Stimulated activated CD4-positive, alpha-beta T cell treated with anti-CD3 and anti-CD28 coated beads, Interleukin-2, amount 100 ng/mL, for 24 hours (primary cell): ENCODE results near the gene CEMIP.

ENCODE experiments used
- DNase-seq, 2 donors: peaks; one replicate each; pipeline ENCODE4 v3.0.0-alpha.2; 2020

Gene CEMIP

DNA sequence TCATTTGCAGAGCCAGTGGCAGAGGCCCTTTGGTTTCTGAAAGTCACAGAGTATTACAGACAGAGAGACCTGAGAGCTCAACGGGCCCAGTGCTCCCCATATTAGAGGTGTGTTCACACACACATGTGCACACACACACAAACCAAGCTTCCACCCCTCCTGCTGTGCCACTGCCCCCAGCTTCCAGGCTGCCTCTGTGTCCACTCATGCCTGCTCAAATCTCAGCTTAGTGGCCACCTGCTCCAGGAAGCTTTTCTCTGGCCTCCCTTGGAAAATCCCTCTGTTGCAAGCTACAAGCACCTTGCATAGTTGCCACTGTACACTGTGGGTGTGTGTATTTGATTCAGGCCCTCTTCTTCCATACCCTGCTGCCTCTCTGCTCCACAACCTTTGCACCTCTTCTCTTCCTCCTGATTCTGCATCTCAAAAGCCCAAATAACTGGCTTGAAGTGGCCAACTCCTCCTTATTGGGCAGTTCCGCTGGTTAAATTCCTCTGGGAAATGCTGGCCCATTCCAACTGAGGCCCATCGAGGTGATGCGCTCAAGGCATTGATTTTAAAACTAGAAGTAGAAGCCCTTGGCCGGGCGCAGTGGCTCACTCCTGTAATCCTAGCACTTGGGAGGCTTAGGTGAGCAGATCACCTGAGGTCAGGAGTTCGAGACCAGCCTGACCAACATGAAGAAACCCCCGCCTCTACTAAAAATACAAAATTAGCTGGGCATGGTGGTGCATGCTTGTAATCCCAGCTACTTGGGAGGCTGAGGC lies 187.4 kb downstream of the CEMIP start:
- DNase-seq: no peak

DNA sequence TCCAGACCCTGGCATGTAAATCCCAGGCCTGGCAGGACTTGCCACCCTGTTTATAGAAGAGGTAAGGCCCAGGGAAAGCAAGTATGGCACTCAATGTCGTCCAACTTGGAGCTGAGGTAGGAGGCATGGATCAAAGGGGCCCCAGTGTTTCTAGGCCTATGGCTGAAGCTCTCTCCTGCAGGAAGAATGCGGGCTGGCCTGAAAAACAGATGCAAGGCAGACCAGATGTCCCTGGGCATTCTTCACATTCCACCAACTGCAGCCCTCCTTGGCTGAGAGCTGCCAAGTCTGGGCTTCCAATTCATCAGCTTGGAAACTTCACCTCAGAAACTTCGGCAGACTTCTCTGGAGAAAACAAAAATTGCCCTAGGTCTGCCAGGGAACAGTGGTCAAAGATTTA lies 188.3 kb downstream of the CEMIP start:
- DNase-seq: no peak

- no peak for DNase-seq
Measured at GRCh38 chr15:80967991-80968510, 188.9 kb downstream of the CEMIP start.

GRCh38 chr15:80969316-80969715 lies 190.1 kb downstream of the CEMIP start:
- DNase-seq: no peak

- peak; percentile 64 to 73 for DNase-seq
Measured at GRCh38 chr15:80970018-80970657, 191.0 kb downstream of the CEMIP start.

- DNase-seq: no peak
Measured at GRCh38 chr15:80970658-80971057, 191.5 kb downstream of the CEMIP start.

- no peak for DNase-seq
Measured at GRCh38 chr15:80971143-80971542, 192.0 kb downstream of the CEMIP start.

DNA sequence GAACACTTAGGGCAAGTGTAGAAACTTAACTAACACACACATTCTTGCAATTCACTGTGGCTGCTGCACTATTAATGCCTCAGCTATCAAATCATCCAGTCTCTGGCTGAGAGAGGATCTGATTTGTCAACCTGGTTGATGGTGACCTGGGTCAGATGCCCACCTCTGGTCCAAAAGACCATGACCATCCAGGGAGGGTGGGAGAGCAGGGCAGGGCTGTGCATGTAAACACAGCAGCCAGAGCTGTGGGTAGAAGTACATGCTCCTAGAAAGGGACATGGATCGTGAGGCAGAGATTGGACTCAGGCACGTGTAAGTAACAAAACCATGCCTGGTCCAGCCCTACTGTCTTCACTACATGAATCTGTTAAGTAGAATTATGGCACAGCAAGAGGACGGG lies 193.1 kb downstream of the CEMIP start:
- DNase-seq: no peak

GRCh38 chr15:80974914-80975313 lies 195.7 kb downstream of the CEMIP start:
- peak in 1 of 2 donors; percentile 14 for DNase-seq

GRCh38 chr15:80976851-80977250 lies 197.7 kb downstream of the CEMIP start:
- no peak for DNase-seq

DNA sequence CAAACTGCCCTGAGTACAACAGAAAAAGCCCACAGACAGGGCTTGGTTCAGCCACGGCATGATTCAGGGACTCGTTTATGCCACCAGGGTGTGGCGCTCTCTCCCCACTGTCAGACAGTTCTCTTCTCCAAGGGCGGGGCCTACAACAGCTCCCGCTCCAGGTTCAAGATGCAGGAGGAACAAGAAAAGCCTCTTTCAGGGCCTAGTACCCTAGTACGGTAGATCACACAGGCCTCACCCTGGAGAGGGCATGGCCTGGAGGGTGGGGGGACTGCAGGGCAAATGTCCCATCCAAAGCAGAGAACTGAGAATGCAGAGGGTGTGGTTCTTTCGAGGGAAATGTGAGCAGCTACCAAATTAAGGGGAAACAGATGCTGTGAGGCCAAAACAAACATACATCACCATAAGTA lies 198.5 kb downstream of the CEMIP start:
- DNase-seq: peak; percentile 38 to 43

GRCh38 chr15:80978685-80979329 lies 199.6 kb downstream of the CEMIP start:
- no peak for DNase-seq

DNA sequence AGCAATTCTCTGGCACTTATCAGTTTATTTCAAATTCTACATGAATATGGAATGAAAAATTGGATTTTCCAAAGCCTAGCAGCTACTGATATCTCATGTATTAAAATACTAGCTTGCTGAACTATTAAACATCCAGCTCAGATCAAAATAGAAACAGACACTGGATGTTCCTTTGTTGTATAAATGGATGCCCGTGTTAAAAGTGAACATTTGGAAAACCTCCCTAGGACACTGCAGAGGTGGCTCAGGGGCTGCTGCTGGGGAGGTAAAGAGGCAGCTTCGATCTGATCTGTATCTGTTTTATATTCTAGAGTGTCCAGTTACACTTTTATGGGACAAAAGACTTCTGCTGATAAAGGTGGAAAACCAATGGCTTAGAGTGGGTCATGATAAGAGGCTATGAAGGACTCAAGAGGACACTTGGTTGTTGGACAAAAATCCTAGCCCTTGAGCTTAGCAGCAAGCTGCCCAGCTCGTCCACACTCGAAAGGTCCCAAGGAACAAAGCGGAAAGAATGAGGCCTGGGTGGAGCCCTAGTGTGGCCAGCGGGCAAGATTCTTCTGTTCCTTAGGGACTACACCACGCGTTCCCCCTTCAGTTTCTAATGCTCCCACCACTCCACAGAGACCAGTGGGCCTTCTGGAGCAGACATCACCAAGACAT lies 200.5 kb downstream of the CEMIP start:
- no peak for DNase-seq

DNA sequence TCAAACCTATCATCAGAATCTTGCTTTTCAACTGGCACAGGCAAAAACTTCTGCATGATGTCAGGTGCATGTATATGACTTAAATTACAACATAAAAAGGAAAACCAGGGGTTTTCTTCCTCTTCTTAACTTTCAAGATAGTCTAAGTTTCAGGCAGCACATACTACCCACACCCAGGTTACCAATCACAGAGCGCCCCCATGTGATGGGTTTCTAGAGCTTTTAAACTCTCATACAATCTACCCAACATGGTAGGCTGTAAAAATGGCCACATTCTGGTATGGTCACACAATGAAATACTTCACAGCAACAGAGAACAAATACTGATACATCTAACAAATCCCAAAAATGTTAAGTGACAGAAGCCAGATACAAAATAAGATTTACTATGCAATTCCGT lies 203.0 kb downstream of the CEMIP start:
- DNase-seq: no peak

DNA sequence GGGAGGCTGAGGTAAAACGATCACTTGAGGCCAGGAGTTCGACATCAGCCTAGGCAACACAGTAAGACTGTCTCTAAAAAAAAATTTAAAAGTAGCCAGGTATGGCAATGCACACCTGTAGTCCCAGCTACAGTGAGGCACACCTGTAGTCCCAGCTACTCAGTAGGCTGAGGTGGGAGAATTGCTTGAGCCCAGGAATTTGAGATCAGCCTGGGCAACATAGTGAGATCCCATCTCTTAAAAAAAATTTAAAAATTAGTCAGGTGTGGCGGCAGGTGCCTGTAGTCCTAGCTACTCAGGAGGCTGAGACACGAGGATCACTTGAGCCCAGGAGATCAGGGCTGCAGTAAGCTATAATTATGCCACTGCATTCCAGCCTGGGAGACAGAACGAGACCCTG lies 203.7 kb downstream of the CEMIP start:
- DNase-seq: no peak

DNA sequence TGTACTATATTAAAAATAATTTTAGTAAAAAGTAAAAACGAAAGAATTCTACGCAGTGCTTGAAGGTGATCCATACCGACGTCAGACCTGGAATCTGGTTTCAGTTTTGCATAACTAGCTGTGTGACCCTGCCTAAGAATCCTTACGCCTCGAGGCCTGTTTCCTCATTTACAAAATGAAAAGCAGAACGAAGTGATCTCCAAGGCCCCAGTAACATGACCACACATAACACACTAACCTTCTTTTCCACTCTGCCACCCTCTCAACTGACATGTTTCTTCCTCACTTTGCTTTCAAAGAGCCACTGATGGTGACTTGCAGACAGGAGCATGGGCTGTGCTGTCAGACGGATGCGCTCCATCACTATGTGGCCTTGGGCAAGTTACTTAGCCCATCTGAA lies 205.7 kb downstream of the CEMIP start:
- DNase-seq: no peak

DNA sequence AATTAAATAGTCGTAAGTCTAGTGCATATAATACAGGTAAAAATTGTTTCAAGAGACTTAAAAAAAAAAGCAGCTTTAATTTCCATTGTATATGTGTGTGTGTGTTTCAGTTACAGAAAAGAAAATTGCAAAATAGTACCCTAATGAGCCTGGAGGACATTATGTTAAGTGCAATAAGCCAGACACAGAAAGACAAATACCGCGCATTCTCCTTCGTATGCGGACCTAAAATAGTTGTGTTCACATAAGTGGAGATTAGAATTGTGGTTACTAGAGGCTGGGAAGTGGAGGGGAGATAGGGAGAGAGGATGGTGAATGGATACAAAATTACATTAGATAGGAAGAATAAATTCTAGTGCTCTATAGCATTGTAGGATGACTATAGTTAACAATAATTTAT lies 206.8 kb downstream of the CEMIP start:
- DNase-seq: no peak

DNA sequence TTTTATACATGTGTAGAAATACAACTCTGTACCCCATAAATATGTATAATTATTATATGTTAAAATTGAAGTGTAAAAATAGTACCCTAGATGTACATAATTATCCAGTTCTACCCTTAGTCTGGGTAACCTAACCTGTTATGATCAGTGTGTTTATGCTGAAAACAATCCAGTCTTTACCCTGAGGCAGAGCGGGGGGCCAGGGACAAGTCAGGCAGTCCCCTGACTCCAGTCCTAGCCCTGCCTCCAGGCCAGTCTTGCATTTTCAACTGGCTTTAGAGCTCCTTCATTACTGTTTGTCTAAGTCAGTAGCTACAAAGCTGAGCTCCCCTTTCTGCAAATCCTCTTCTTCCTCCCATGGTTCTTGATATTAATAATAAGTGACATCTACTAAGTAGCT lies 207.3 kb downstream of the CEMIP start:
- DNase-seq: no peak

DNA sequence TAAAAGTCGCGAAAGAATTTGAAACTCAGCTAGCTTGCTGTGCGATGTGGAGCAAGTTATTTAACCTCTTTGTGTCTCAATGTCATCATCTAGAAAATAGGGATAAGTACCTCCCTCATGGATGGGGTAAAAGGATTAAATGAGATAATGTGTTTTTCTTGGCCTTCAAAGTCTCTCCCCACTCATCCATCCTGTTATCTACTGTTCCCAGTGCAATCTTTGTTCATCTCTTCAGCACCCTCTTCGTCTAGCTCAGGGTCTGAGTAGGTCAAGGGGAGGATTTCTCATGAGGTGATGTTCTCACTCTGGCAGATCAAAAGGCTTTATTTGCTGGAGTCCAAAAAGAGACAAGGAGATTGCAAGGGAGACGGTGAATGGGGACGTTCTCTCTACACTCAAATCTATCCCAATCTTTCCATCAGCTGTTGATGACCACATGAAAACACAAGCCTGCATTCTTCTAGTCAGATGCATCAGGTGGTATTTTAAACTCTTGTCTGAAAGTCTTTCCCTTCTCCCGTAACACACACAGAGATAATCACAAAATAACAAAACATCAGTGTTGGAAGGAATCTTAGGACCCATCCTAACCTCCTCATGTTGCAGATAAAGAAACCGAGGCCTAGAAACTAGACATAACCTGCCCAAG lies 209.1 kb downstream of the CEMIP start:
- no peak for DNase-seq

DNA sequence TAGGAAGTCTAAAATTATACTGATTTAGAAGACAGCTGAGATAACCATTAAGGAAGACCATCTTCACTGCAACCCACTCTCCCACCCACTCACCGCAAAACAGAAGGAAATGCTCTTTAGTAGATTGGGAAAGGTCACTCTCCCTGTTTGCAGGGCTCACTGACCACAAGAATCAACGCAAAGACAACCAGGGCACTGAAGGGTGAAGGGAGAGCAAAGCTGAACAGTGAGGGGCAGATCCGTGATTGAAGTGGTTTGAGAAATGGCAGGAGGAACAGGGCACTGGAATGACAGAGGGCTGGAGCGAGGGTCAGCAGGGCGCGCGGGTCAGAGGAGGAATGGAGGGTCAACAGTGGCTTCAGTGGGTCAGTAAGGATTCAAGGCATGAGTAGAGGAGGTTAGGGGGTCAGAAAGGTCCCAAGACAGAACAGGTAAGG lies 209.9 kb downstream of the CEMIP start:
- no peak for DNase-seq

DNA sequence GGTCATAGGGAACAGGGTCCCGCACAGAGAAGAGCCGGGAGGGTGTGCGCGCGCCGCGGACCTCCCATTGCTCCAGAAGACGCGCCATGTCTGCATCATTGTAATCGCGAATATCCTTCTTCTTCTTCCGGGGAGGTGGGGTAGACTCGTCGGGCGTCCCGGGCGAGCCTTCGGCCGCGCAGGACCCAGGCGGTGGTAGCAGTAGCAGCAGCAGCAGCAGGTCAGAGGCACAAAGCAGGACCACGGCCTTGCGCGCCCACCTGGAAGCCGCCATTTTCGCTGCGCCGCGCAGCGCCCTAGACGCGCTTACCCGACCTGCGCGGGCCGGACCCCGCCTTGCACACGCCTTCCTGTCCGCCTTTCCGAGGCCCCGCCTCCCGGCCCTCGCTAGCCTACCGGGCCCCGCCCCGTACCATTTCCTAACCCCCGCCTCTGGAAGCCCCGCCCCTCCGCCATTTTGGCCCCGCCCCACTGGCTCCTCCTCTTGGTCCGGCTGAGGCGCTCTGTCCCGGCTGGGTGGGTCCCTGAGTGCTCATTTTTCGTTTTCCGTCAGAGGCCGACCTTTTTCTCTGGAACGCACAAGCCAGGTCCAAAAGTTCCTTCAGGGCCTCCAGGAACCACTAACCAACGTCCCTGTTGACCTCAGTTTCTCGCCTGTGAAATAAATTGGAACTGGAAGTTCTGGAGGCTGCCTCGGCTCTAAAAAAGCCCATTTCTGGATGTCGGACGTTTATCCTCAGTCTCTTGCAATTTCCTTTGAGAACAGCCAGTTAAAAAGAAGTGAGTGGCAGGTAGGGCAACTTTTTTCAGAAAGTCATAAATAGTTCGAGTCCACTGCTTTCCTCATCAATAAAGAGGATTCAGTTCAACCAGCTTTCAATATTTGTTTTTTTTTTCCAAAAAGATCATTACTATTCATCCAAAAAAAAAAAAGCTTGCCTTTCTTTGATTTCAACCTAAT lies 210.6 kb downstream of the CEMIP start, which contains the start of gene MESD:
Gene MESD (minus strand): TSS at position 302 of the 961 bp plus-strand sequence. CDS start 28 bp downstream, at position 274.
- DNase-seq: peak; percentile 98 to 99
